ENCODE data around the gene GLRX. TPM values are rescaled to one million over a fixed set of nuclear protein-coding genes. Genes with fewer than 3 reads are reported as not detected.
"Not testable (repeated sequence)": the region's sequence is repeated elsewhere in the genome, so short reads cannot be mapped to it uniquely, and the experiment has no call there.

Gene GLRX
- total RNA-seq, 2 donors from 2014 or later = 109 to 408 TPM

DNA sequence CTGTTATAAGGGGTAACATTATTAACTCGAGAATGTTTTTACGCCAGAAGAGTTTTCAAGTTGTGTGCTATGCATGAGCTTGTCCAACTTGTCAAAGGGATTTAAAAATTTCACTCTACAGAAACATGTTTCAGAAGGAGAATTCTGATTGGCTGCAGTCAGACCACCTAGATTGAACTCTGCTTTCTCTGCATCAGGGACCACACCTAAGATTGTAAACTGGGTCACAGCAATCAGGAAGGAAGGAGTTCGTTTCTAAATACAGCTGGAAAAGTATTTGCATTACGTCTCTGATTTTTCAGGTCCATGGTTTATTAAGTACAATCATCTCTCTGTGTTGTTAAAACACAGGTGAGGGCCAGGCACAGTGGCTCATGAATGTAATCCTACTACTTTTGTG is 5.8 kb downstream of the GLRX start:
- no peaks in the 10 kb centered on the region for H3K27me3 Mint-ChIP-seq

DNA sequence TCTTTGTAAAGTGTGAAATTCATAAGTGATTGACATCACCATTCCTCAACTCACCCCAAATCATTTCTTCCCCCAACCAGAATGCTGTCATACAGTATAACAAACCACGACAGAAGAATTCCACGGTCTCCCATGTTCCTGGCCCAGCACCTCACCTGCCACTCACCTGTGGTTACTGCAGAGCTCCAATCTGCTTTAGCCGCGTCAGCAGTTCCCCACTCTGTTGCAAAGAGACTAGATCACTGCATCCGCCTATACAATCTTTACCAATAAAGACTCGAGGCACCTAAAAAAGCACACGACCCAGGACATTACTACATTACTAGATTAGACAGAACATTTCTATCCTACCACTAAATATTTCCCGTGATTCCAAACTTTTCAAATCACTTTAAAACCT is 6.2 kb downstream of the GLRX start:
- Mint-ChIP-seq H3K27ac (peak overlapping the region; percentile 75 to 88), H3K36me3 (peaks cover 35% of the 10 kb centered on the region), H3K4me3 (peak overlapping the region; percentile 98), H3K9me3 (no peaks in the 10 kb centered on the region), H3K27me3 (no peaks in the 10 kb centered on the region), H3K4me1 (ENCODE audit: low read depth in 2 of 2) (peaks cover 66 to 69% of the 10 kb centered on the region in 2 donors)
- DNase-seq (ENCODE audit: low spot score) (no peak), ATAC-seq (no peak)

More for the DNA sequence above, 5.8 kb downstream of the GLRX start:
- Mint-ChIP-seq H3K4me1 (ENCODE audit: low read depth in 2 of 2) (peaks cover 62 to 69% of the 10 kb centered on the region in 2 donors), H3K27ac (peak overlapping the region; percentile 75 to 88), H3K36me3 (peaks cover 40% of the 10 kb centered on the region), H3K4me3 (peak overlapping the region; percentile 98), H3K9me3 (no peaks in the 10 kb centered on the region)
- no peak for DNase-seq (ENCODE audit: low spot score)
- no peak for ATAC-seq

DNA sequence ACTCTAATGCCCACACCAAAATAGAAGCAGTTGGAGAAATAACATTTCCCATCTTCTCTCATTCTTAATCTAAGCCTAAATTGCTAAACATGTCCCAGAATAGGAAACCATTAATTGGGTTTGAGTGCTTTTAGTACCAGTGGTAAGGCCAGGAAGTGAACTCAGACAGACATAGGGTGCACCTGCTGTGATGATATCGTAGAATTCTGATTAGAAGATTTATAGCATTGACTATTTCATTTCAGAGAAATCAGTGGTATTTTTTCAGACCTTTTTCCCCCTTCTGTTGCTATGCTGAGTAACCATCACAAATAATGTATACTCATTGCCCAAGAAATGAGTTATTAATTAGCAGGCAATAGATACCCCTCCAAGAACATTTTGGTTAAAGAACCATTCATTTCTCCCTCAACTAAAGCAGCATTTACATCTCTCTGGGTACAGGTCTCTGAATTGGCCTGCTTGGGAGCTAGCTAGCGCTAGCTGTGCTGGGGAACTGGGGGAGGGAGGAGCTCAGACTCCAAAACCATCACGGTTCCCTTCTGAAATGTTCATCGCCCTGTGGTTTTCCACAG is 7.3 kb downstream of the GLRX start:
- peaks cover 76 to 77% of the 10 kb centered on the region in 2 donors for H3K4me1 Mint-ChIP-seq (ENCODE audit: low read depth in 2 of 2)

DNA sequence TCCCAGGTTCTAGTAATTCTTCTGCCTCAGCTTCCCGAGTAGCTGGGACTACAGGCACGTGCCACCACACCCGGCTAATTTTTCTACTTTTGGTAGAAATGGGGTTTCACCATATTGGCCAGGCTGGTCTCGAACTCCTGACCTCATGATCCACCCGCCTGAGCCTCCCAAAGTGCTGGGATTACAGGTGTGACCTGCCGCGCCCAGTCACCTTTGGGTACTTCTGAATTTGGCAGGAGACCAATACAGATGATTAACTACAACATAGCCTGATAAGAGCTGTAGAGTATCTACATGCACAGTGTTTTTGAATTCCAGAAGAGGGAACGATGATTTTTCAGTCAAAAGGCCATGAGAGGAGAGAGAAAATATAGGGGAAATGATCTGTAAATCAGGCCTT is 9.5 kb downstream of the GLRX start:
- Mint-ChIP-seq H3K27ac (peak overlapping the region; percentile 78 to 88), H3K4me1 (ENCODE audit: low read depth in 2 of 2) (peaks cover 84 to 88% of the 10 kb centered on the region in 2 donors), H3K36me3 (peaks cover 28% of the 10 kb centered on the region)
- not testable (repeated sequence) for DNase-seq (ENCODE audit: low spot score); H3K27me3 Mint-ChIP-seq; H3K9me3 Mint-ChIP-seq; H3K4me3 Mint-ChIP-seq; ATAC-seq

More for the DNA sequence above, 7.3 kb downstream of the GLRX start:
- Mint-ChIP-seq H3K27me3 (no peaks in the 10 kb centered on the region), H3K27ac (peak overlapping the region; percentile 75 to 88), H3K4me3 (peak overlapping the region; percentile 3), H3K9me3 (no peaks in the 10 kb centered on the region), H3K36me3 (peaks cover 34% of the 10 kb centered on the region)
- no peak for ATAC-seq
- no peak for DNase-seq (ENCODE audit: low spot score)

DNA sequence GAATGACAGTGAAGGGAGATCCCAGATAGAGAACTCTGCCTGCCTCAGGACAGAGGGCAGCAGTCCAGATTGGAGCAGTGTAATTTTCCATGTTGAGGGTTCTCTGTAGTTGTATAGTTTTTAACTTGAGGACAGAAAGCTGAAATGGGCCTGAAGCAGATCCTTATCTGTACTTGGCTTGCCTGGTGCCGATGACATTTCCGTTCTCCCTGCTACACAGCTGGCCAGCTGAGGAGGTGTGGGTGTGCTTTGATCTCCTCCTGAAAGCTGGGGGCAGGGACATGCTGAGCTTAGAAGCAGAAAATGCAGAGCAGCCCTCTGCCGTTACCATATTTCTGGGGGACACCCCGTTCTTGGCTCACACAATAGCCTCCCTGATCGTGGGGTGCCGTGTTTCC is 10.5 kb downstream of the GLRX start:
- ATAC-seq = peak in 1 of 2 donors; percentile 4
- Mint-ChIP-seq H3K36me3 (peaks cover 28% of the 10 kb centered on the region), H3K4me3 (peak overlapping the region; percentile 55), H3K9me3 (no peaks in the 10 kb centered on the region), H3K4me1 (ENCODE audit: low read depth in 2 of 2) (peaks cover 76 to 82% of the 10 kb centered on the region in 2 donors), H3K27me3 (no peaks in the 10 kb centered on the region), H3K27ac (peak overlapping the region; percentile 78 to 88)
- no peak for DNase-seq (ENCODE audit: low spot score)

DNA sequence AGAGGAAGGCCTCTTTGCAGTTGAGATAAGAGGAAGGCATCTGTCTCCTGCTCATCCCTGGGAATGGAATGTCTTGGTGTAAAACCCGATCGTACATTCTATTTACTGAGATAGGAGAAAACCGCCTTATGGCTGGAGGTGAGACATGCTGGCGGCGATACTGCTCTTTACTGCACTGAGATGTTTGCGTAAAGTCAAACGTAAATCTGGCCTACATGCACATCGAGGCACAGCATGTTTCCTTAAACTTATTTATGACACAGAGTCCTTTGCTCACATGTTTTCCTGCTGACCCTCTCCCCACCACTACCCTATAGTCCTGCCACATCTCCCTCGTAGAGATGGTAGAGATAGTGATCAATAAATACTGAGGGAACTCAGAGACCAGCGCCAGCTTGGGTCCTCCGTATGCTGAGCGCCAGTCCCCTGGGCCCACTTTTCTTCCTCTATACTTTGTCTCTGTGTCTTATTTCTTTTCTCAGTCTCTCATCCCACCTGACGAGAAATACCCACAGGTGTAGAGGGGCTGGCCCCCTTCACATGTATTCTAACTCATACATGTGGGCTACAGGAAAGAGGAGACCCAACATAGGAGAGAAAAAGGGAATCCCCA is 11.0 kb downstream of the GLRX start:
- not testable (repeated sequence) for ATAC-seq; H3K27me3 Mint-ChIP-seq; DNase-seq (ENCODE audit: low spot score); H3K9me3 Mint-ChIP-seq
- peaks cover 71 to 76% of the 10 kb centered on the region in 2 donors for H3K4me1 Mint-ChIP-seq (ENCODE audit: low read depth in 2 of 2)
- H3K27ac Mint-ChIP-seq = peak overlapping the region; percentile 78 to 88
- peak overlapping the region; percentile 55 for H3K4me3 Mint-ChIP-seq
- H3K36me3 Mint-ChIP-seq = peaks cover 26% of the 10 kb centered on the region

DNA sequence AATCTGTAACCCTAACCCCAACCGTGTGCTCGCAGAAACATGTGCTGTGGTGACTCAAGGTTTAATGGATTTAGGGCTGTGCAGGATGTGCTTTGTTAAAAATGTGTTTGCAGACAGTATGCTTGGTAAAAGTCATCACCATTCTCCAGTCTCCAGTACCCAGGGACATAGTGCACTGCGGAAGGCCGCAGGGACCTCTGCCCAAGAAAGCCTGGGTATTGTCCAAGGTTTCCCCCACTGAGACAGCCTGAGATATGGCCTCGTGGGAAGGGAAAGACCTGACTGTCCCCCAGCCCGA is 11.5 kb downstream of the GLRX start:
- H3K27me3 Mint-ChIP-seq; H3K9me3 Mint-ChIP-seq; DNase-seq (ENCODE audit: low spot score); ATAC-seq: not testable (repeated sequence)
- H3K4me1 Mint-ChIP-seq (ENCODE audit: low read depth in 2 of 2) = peaks cover 66 to 72% of the 10 kb centered on the region in 2 donors
- H3K27ac Mint-ChIP-seq = peak overlapping the region; percentile 78 to 88
- H3K36me3 Mint-ChIP-seq = peaks cover 21% of the 10 kb centered on the region
- peak overlapping the region; percentile 70 for H3K4me3 Mint-ChIP-seq

DNA sequence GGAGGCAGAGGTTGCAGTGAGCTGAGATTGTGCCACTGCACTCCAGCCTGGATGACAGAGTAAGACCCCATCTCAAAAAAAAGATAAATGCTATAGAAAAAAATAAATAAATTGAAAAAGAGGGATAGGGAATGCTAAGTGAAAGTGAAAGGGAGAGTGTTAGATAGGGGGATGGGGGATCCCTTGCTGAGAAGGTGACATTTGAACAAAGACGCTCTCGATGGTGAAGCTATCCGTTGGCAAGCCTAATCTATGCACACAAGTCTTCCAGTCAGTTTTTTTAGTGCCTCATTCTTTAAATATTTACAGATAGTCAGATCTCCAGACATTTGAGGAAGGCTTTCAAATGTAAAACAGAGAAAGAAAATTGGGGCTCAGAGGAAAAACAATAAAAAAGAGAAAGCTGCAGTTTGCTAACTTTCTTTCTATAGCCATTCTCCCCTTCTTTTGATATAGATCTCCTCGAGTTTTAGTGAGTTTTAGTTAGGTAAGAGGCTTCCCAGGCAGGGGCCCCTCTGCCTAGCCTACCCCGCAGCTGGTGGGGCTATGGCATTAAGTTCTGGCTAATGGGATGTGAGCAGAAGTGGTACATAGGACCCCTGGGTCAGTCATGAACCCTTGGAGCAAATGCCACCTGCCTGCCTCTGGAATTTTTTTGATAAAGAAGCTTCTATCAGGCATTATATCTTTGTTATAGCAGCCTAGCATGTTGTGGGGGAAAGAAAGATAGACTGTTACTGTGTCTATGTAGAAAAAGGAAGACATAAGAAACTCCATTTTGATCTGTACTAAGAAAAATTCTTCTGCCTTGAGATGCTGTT is 12.0 kb downstream of the GLRX start:
- Mint-ChIP-seq H3K9me3 (no peaks in the 10 kb centered on the region), H3K4me3 (peak overlapping the region; percentile 70), H3K27me3 (no peaks in the 10 kb centered on the region), H3K27ac (peak overlapping the region; percentile 78 to 88), H3K36me3 (peaks cover 16% of the 10 kb centered on the region), H3K4me1 (ENCODE audit: low read depth in 2 of 2) (peaks cover 61 to 66% of the 10 kb centered on the region in 2 donors)
- DNase-seq (ENCODE audit: low spot score) (no peak), ATAC-seq (no peak)

DNA sequence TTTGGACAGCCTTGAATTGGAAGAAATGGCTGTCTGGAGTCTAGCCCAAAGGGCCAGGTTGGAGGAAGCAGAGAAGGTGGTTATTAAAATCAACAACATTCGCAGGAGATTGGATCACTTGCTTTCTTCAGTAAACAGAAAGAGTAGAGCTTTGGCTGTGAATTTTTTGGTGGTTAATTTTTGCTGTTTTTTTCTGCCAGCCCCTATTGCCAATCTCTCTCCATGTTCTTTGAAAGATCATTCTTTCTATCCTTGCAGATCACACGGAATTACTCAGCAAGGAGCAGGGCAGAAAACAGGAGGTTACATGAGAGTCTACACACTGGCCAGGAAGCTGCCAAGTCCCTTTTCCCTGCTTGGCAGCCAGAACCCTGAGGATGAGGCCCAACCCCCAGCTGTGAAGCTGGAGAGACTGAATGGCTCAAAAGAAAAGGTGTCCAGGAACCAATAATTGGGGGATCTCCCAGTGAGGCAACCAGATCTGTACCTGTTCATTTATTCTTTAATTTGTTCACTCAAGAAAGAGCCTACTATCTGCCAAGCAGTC is 13.0 kb downstream of the GLRX start:
- Mint-ChIP-seq H3K27me3 (no peaks in the 10 kb centered on the region), H3K9me3 (no peaks in the 10 kb centered on the region), H3K27ac (peak overlapping the region; percentile 78 to 88), H3K4me1 (ENCODE audit: low read depth in 2 of 2) (peaks cover 58 to 60% of the 10 kb centered on the region in 2 donors), H3K4me3 (peak overlapping the region; percentile 70), H3K36me3 (peaks cover 14% of the 10 kb centered on the region)
- DNase-seq (ENCODE audit: low spot score) = no peak
- ATAC-seq = no peak

DNA sequence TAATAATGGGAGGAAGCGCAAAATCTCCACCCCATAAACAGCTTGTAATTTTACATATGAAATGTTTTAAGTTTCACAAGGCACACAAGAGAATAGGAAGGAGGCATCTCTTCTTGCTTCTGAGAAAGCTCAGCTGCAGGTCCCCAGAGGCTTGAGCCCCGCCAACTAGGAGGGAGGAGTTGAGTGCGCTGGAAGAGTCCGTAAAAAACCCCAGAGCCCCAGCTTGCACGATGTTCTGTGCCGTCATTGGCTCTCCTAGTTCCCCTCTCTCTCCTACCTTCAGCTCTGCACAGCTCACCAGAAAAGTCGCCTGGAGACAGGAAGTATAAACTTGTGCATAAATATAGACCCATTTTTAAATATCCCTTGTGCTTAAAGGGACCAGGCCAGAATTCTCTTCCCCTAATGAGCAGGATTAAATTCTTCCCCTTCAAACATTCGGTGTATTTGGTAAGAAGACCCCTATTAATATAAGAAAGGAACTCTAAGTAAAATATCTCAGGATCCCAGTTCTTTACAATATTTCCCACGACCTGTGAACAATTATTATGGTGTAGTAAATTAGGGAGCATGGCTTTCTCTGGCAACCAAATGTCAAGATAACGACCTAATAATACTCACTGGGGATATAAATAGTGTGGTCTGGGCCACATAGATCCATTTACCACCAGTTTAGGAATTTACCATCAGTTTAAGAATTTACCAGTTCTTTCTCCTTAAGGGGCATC is 13.7 kb downstream of the GLRX start:
- Mint-ChIP-seq H3K4me1 (ENCODE audit: low read depth in 2 of 2) (peaks cover 53 to 55% of the 10 kb centered on the region in 2 donors), H3K9me3 (no peaks in the 10 kb centered on the region), H3K4me3 (peak overlapping the region; percentile 70), H3K27me3 (no peaks in the 10 kb centered on the region), H3K36me3 (peaks cover 8% of the 10 kb centered on the region), H3K27ac (peak overlapping the region; percentile 78 to 88)
- ATAC-seq (peak; percentile 97 to 99), DNase-seq (ENCODE audit: low spot score) (peak; percentile 85)

DNA sequence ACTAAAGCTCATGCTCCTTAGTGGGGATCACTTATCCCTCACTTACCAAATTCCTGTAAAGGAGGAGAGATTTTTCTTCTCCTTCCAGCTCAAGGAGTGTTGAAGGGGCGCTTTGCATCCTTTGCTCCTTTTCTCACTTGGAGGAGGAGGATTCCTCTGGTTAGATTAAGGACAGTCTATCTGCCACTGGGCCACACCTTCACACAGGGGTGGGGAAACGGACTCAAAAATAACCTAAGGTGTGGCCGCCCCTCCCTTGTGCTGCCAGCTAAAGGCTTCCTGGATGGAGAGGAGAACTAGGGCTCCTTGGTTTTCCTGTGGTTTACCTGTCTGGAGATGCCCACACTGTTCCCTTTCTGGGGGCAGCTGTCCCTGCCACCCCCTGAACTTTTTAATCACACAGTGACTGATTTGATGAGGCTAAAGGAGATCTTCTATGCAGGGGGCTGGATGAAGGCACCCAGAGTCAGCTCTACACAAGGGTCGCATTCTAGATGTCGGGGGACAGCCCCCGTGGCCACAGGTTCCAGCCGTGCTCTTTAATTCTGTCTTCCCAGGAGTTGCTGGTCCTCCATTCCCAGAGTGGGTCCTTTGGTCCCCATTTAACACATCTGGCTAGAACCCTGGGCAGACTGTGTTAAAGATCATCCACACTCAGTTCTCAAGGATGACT is 14.4 kb downstream of the GLRX start:
- peak; percentile 2 to 6 for ATAC-seq
- Mint-ChIP-seq H3K27me3 (no peaks in the 10 kb centered on the region), H3K36me3 (peaks cover 3% of the 10 kb centered on the region), H3K9me3 (no peaks in the 10 kb centered on the region), H3K4me1 (ENCODE audit: low read depth in 2 of 2) (peaks cover 50 to 51% of the 10 kb centered on the region in 2 donors), H3K27ac (peak overlapping the region; percentile 78 to 88), H3K4me3 (peak overlapping the region; percentile 70)
- no peak for DNase-seq (ENCODE audit: low spot score)

DNA sequence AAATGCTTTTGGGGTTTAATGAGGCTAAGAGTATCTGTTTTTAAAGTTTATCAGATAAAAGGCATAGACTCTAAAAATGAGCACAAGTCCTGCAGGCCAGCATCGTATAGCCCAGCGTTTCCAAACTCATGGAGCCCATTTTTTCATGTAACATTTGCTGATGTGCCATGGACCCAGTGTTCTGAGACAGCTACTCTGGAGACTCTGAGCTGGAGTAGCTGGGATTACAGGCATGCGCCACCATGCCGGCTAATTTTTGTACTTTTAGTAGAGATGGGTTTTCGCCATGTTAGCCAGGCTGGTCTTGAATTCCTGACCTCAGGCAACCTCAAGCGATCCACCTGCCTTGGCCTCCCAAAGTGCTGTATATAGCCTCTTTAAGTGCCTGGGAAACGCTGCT is 15.8 kb downstream of the GLRX start:
- no peaks in the 10 kb centered on the region for H3K27me3 Mint-ChIP-seq
- H3K4me1 Mint-ChIP-seq (ENCODE audit: low read depth in 2 of 2) = peaks cover 42 to 44% of the 10 kb centered on the region in 2 donors

More for the DNA sequence above, 15.8 kb downstream of the GLRX start:
- ATAC-seq (no peak), DNase-seq (ENCODE audit: low spot score) (no peak)
- Mint-ChIP-seq H3K27ac (no peak overlapping the region), H3K36me3 (no peaks in the 10 kb centered on the region), H3K9me3 (no peaks in the 10 kb centered on the region), H3K4me3 (no peak overlapping the region)

Measured in natural killer cell treated with Interleukin-12 subunit alpha and Interleukin-12 subunit beta and Interleukin-15 and Interleukin-18, amount 100 ng/mL, for 72 hours (primary cell).